Measurements from ENCODE around the gene PHF5A.

The PHF5A gene

GRCh38 chr22:41468381-41469217 is at the start of gene PHF5A, which contains the start of gene ACO2:
Gene PHF5A (minus strand): TSS chr22:41468692. CDS start chr22:41468653, 39 bp downstream.
Gene ACO2 (plus strand): TSS chr22:41469117. CDS start chr22:41469147, 30 bp downstream.
- peak; percentile 97 for DNase-seq (ENCODE audit: low read depth)

- no peak for DNase-seq (ENCODE audit: low read depth)
Observed at GRCh38 chr22:41518048-41518347, 49.5 kb upstream of the PHF5A start.

- DNase-seq (ENCODE audit: low read depth) = no peak
Observed at GRCh38 chr22:41517172-41518047, 48.9 kb upstream of the PHF5A start.

GRCh38 chr22:41516462-41516861 is 48.0 kb upstream of the PHF5A start:
- no peak for DNase-seq (ENCODE audit: low read depth)

- no peak for DNase-seq (ENCODE audit: low read depth)
Observed at GRCh38 chr22:41513391-41513790, 44.9 kb upstream of the PHF5A start.

GRCh38 chr22:41512421-41513194 is 44.1 kb upstream of the PHF5A start:
- DNase-seq (ENCODE audit: low read depth) = no peak

GRCh38 chr22:41511521-41511968 is 43.1 kb upstream of the PHF5A start:
- no peak for DNase-seq (ENCODE audit: low read depth)

- DNase-seq (ENCODE audit: low read depth) = no peak
Observed at GRCh38 chr22:41508770-41509170, 40.3 kb upstream of the PHF5A start.

- DNase-seq (ENCODE audit: low read depth) = no peak
Observed at GRCh38 chr22:41507330-41508063, 39.0 kb upstream of the PHF5A start.

- DNase-seq (ENCODE audit: low read depth) = no peak
Observed at GRCh38 chr22:41505511-41506220, 37.2 kb upstream of the PHF5A start.

- no peak for DNase-seq (ENCODE audit: low read depth)
Observed at GRCh38 chr22:41504816-41505215, 36.3 kb upstream of the PHF5A start.

- DNase-seq (ENCODE audit: low read depth) = peak; percentile 82
Observed at GRCh38 chr22:41504397-41504796, 35.9 kb upstream of the PHF5A start.

GRCh38 chr22:41501209-41501608 is 32.7 kb upstream of the PHF5A start:
- DNase-seq (ENCODE audit: low read depth) = no peak

GRCh38 chr22:41500303-41500702 is 31.8 kb upstream of the PHF5A start:
- no peak for DNase-seq (ENCODE audit: low read depth)

GRCh38 chr22:41499624-41500280 is 31.3 kb upstream of the PHF5A start:
- no peak for DNase-seq (ENCODE audit: low read depth)

GRCh38 chr22:41498303-41498835 is 29.9 kb upstream of the PHF5A start:
- no peak for DNase-seq (ENCODE audit: low read depth)

- DNase-seq (ENCODE audit: low read depth) = no peak
Observed at GRCh38 chr22:41491374-41492100, 23.0 kb upstream of the PHF5A start.

GRCh38 chr22:41488596-41489385 is 20.3 kb upstream of the PHF5A start:
- no peak for DNase-seq (ENCODE audit: low read depth)

- no peak for DNase-seq (ENCODE audit: low read depth)
Observed at GRCh38 chr22:41488076-41488475, 19.6 kb upstream of the PHF5A start.

Data from stromal cell of bone marrow (primary cell).